Hypothalamus (tissue), 51 donors: ENCODE results near the gene NUP214.
A peak's percentile ranks its signal among the peaks of the same experiment; 100 is the strongest.
"Not testable (repeated sequence)": the region's sequence is repeated elsewhere in the genome, so short reads cannot be mapped to it uniquely, and the experiment has no call there.

Experiments
- DNase-seq, 51 donors: peaks; one replicate each; lab custom pipeline; 2025; lab: John Stamatoyannopoulos, UW

The NUP214 gene

GRCh38 chr9:131158673-131159072 lies 33.3 kb downstream of the NUP214 start:
- not testable (repeated sequence) for DNase-seq

- DNase-seq = no peak
Measured at GRCh38 chr9:131160416-131161112, 35.2 kb downstream of the NUP214 start.

- no peak for DNase-seq
Measured at GRCh38 chr9:131161585-131161984, 36.2 kb downstream of the NUP214 start.

GRCh38 chr9:131162886-131163285 lies 37.5 kb downstream of the NUP214 start:
- DNase-seq = no peak

- DNase-seq = no peak
Measured at GRCh38 chr9:131165523-131165922, 40.1 kb downstream of the NUP214 start.

- no peak for DNase-seq
Measured at GRCh38 chr9:131167146-131167692, 41.8 kb downstream of the NUP214 start.

GRCh38 chr9:131167936-131168335 lies 42.5 kb downstream of the NUP214 start:
- DNase-seq = no peak

- no peak for DNase-seq
Measured at GRCh38 chr9:131169563-131170240, 44.3 kb downstream of the NUP214 start.

- DNase-seq = no peak
Measured at GRCh38 chr9:131173995-131174394, 48.6 kb downstream of the NUP214 start.

- no peak for DNase-seq
Measured at GRCh38 chr9:131174681-131175239, 49.4 kb downstream of the NUP214 start.

GRCh38 chr9:131177898-131178297 lies 52.5 kb downstream of the NUP214 start:
- DNase-seq = no peak

- peak in 42 of 51 donors; percentile 3 to 70 (median 30) for DNase-seq
Measured at GRCh38 chr9:131178382-131178781, 53.0 kb downstream of the NUP214 start.

- no peak for DNase-seq
Measured at GRCh38 chr9:131178926-131179325, 53.5 kb downstream of the NUP214 start.

- no peak for DNase-seq
Measured at GRCh38 chr9:131179561-131180219, 54.3 kb downstream of the NUP214 start.

GRCh38 chr9:131180454-131180853 lies 55.1 kb downstream of the NUP214 start:
- no peak for DNase-seq

GRCh38 chr9:131181091-131181681 lies 55.8 kb downstream of the NUP214 start:
- no peak for DNase-seq

- no peak for DNase-seq
Measured at GRCh38 chr9:131185924-131186323, 60.5 kb downstream of the NUP214 start.

- DNase-seq = no peak
Measured at GRCh38 chr9:131186622-131187021, 61.2 kb downstream of the NUP214 start.

- no peak for DNase-seq
Measured at GRCh38 chr9:131187957-131188356, 62.6 kb downstream of the NUP214 start.

GRCh38 chr9:131188976-131189375 lies 63.6 kb downstream of the NUP214 start:
- DNase-seq = no peak

GRCh38 chr9:131190191-131190590 lies 64.8 kb downstream of the NUP214 start:
- DNase-seq = no peak
